ENCODE results near the gene UBALD1. TPM values are rescaled to one million over a fixed set of nuclear protein-coding genes. Genes with fewer than 3 reads are reported as not detected.

Gene UBALD1
- total and polyA plus RNA-seq, 2 donors (not counting 1 experiment from before 2014, with no cell fraction given) = 25.6 to 31.7 TPM

DNA sequence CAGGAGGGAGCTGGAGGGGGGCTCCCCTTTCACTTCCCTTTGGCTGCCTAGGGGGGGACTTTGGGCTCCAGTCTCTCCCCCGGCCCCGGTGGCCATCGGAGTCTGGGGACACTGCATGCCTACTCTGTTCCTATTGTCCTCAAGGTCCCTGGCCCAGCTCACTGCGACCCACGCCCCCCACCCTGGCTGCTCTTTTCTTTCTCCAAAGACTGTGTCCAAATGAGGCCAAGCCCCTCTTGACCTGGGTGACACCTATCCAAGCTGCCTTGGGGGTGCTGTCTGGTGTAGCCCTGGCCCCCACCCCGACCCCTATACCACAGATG lies 12.9 kb downstream of the UBALD1 start:
- Histone ChIP-seq H3K79me2 (ENCODE audit: control insufficient read depth, insufficient read depth, low read length) (no peaks in the 10 kb centered on the region), H3K27ac (ENCODE audit: low read length in 2 of 2) (no peak overlapping the region), H3K9me3 (ENCODE audit: control extremely low read depth in 1 of 3, control insufficient read depth in 2 of 3, insufficient read depth in 1 of 3, low read length in 2 of 3) (no peaks in the 10 kb centered on the region), H3K9ac (ENCODE audit: low read length) (no peak overlapping the region), H3K4me1 (ENCODE audit: control insufficient read depth in 2 of 2, insufficient read depth in 2 of 2, low read length in 2 of 2) (no peaks in the 10 kb centered on the region), H3K36me3 (replicated peaks in 1 of 2; ENCODE audit: control extremely low read depth in 1 of 2, control insufficient read depth in 1 of 2, extremely low read depth in 1 of 2, insufficient read depth in 2 of 2, low read length in 1 of 2) (no peaks in the 10 kb centered on the region), H3K4me3 (ENCODE audit: control extremely low read depth in 1 of 5, extremely low read depth in 1 of 5, insufficient read depth in 1 of 5, low read depth in 2 of 5, low read length in 4 of 5) (no peak overlapping the region), H3K4me2 (replicated peaks; ENCODE audit: low read depth, low read length, poor library complexity, severe bottlenecking) (no peak overlapping the region), H2AFZ (ENCODE audit: insufficient read depth, low read depth, low read length, poor library complexity, severe bottlenecking) (no peak overlapping the region), H4K20me1 (ENCODE audit: control insufficient read depth, insufficient read depth, low read length, poor library complexity, severe bottlenecking) (no peaks in the 10 kb centered on the region), H3K27me3 (replicated peaks in 1 of 4; ENCODE audit: control extremely low read depth in 1 of 4, control insufficient read depth in 3 of 4, insufficient read depth in 4 of 4, low read length in 3 of 4) (peaks cover 0 to 8% (median 0%) of the 10 kb centered on the region in 4 experiments)
- ChIA-PET POLR2A (interaction anchor here (0.5 kb wide), 1 partner anchor 28 kb away, joined by 4 read pairs; no protein-coding TSS in a partner anchor), CTCF (no interaction called here)
- Mint-ChIP-seq H3K4me1 (no peaks in the 10 kb centered on the region), H3K27ac (no peak overlapping the region), H3K4me3 (no peak overlapping the region), H3K9me3 (ENCODE audit: insufficient read depth) (no peaks in the 10 kb centered on the region), H3K27me3 (no peaks in the 10 kb centered on the region)
- ATAC-seq (ENCODE audit: low read depth) (no peak), DNase-seq (no peak)
- TF ChIP-seq CTCF (IDR thresholded peaks at IDR 0.05) (no peak), EZH2 (IDR thresholded peaks at IDR 0.05; ENCODE audit: borderline replicate concordance, insufficient read depth, low read depth, low read length, poor library complexity, severe bottlenecking) (no peak)
- intact Hi-C loops (cut with micrococcal nuclease) = no loop called here
- 66% methylated on average over 5 of the region's 6 CpGs for WGBS (ENCODE audit: insufficient coverage)

DNA sequence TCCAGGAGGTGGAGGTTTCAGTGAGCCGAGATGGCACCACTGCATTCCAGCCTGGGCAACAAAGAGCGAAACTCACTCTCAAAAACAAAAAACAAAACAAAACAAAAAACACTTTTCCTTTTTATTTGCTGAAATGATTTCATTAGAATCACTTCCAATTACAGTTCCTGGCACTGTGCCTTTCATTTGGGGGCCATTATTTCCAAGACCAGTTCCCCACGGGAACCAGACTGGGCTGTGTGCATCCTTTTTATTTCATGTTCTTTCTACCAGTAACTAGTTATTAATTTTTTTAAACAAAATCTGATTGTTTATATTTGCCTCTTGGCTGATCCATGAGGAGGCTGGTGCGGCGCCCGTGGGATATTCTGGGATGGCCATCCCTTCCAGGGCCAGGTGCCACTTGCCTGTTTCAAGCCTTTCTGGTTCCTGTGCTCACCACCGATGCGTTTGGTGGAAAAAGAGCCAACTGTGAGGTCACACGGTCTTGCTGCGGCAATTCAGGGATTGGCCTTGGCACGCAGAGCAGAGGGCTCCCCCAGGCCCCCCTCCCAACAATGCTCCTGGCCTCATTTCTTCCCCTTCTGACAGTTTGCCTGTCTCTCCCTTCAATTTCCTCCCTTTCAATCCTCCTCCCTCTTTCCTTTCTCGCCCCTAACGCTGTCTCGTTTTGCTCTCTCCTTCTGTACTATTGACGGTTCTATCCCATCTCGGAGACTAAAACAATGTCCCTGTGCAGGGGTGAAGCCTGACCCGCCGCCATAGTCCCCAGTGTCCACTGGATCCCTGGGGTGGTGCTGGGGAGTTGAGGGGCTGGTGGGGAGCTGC lies 13.4 kb downstream of the UBALD1 start:
- TF ChIP-seq EZH2 (IDR thresholded peaks at IDR 0.05; ENCODE audit: borderline replicate concordance, insufficient read depth, low read depth, low read length, poor library complexity, severe bottlenecking) (no peak), CTCF (IDR thresholded peaks at IDR 0.05) (no peak)
- CTCF ChIA-PET = no interaction called here
- no peaks in the 10 kb centered on the region for H3K79me2 ChIP-seq (ENCODE audit: control insufficient read depth, insufficient read depth, low read length)
- no peaks in the 10 kb centered on the region for H3K9me3 ChIP-seq (ENCODE audit: control extremely low read depth in 1 of 3, control insufficient read depth in 2 of 3, insufficient read depth in 1 of 3, low read length in 2 of 3)
- Mint-ChIP-seq H3K27ac (no peak overlapping the region), H3K4me3 (no peak overlapping the region), H3K9me3 (ENCODE audit: insufficient read depth) (no peaks in the 10 kb centered on the region), H3K27me3 (no peaks in the 10 kb centered on the region), H3K4me1 (no peaks in the 10 kb centered on the region)
- WGBS (ENCODE audit: insufficient coverage) = 46% methylated on average over 13 of the region's 18 CpGs
- POLR2A ChIA-PET = no interaction called here
- H3K36me3 ChIP-seq (replicated peaks in 1 of 2; ENCODE audit: control extremely low read depth in 1 of 2, control insufficient read depth in 1 of 2, extremely low read depth in 1 of 2, insufficient read depth in 2 of 2, low read length in 1 of 2) = no peaks in the 10 kb centered on the region
- no peak overlapping the region for H3K27ac ChIP-seq (ENCODE audit: low read length in 2 of 2)
- intact Hi-C loops (cut with micrococcal nuclease) = no loop called here
- no peak for ATAC-seq (ENCODE audit: low read depth)
- H3K4me3 ChIP-seq (ENCODE audit: control extremely low read depth in 1 of 5, extremely low read depth in 1 of 5, insufficient read depth in 1 of 5, low read depth in 2 of 5, low read length in 4 of 5) = no peak overlapping the region
- DNase-seq = no peak
- H3K4me2 ChIP-seq (replicated peaks; ENCODE audit: low read depth, low read length, poor library complexity, severe bottlenecking) = no peak overlapping the region
- H2AFZ ChIP-seq (ENCODE audit: insufficient read depth, low read depth, low read length, poor library complexity, severe bottlenecking) = no peak overlapping the region
- H3K4me1 ChIP-seq (ENCODE audit: control insufficient read depth in 2 of 2, insufficient read depth in 2 of 2, low read length in 2 of 2) = no peaks in the 10 kb centered on the region
- H3K27me3 ChIP-seq (replicated peaks in 1 of 4; ENCODE audit: control extremely low read depth in 1 of 4, control insufficient read depth in 3 of 4, insufficient read depth in 4 of 4, low read length in 3 of 4) = peaks cover 0 to 8% (median 0%) of the 10 kb centered on the region in 4 experiments
- no peaks in the 10 kb centered on the region for H4K20me1 ChIP-seq (ENCODE audit: control insufficient read depth, insufficient read depth, low read length, poor library complexity, severe bottlenecking)
- H3K9ac ChIP-seq (ENCODE audit: low read length) = no peak overlapping the region
